SK-N-SH (cell line): ENCODE results near the gene PPIF. TPM values are rescaled to one million over a fixed set of nuclear protein-coding genes. Genes with fewer than 3 reads are reported as not detected.

ENCODE experiments used
- CTCF ChIA-PET: fragments of 300-600, 350-600 bp; formaldehyde crosslinking; extraction: SDS; loops from one replicate; lab custom pipeline; 2021; lab: Yijun Ruan, JAX
- POLR2A ChIA-PET: fragments of 350-600 bp; sonication (Branson Sonifier 250); formaldehyde crosslinking; extraction: SDS; loops from one replicate; lab custom pipeline; 2020; ENCODE audit warnings: antibody characterized with exemption, inconsistent platforms; lab: Yijun Ruan, JAX
- DNase-seq: peaks from one replicate; pipeline ENCODE4 v3.0.0; 2012
- H2AFZ ChIP-seq: fragments of 200-600 bp; sonication (generic); 2 replicates; pipeline ENCODE4 v1.8.1; 2016; ENCODE audit warnings: antibody characterized with exemption, mild to moderate bottlenecking, low read depth
- H3F3A ChIP-seq: fragments of 200-600 bp; sonication (generic); replicated peaks from 2 replicates; pipeline ENCODE3; 2016; ENCODE audit warnings: antibody characterized with exemption, mild to moderate bottlenecking; ENCODE audit not compliant: insufficient read depth
- H3K27ac ChIP-seq, 2 experiments: fragments of 200-500 bp in 1 of 2; fragments of 200-600 bp in 1 of 2; sonication (Bioruptor generic) in 1 of 2; sonication (generic), shearing (Covaris generic) in 1 of 2; 2 replicates each; pipeline versions ENCODE4 v1.5.1 to v1.6.1; 2014 to 2016; ENCODE audit warnings: low read depth in 2 of 2, inconsistent platforms in 1 of 2, low read length in 1 of 2, mild to moderate bottlenecking in 1 of 2, mixed read lengths in 1 of 2
- H3K27me3 ChIP-seq: fragments of 200-600 bp; sonication (generic), shearing (Covaris generic); 2 replicates; pipeline ENCODE4 v1.6.1; 2016; ENCODE audit warnings: mixed run types; ENCODE audit not compliant: insufficient read depth
- H3K36me3 ChIP-seq, 2 experiments: fragments of 200-500 bp in 1 of 2; fragments of 200-600 bp in 1 of 2; sonication (Bioruptor generic) in 1 of 2; sonication (generic) in 1 of 2; replicated peaks in 1 of 2; 2 replicates each; pipeline versions ENCODE3 to v1.5.1; 2014 to 2016; ENCODE audit warnings: low read length in 1 of 2, mild to moderate bottlenecking in 1 of 2; ENCODE audit not compliant: insufficient read depth in 2 of 2, control insufficient read depth in 1 of 2
- H3K4me1 ChIP-seq, 2 experiments: fragments of 200-500 bp in 1 of 2; fragments of 200-600 bp in 1 of 2; sonication (Bioruptor generic) in 1 of 2; sonication (generic), shearing (Covaris generic) in 1 of 2; 2 replicates each; pipeline versions ENCODE4 v1.5.1 to v1.6.1; 2014 to 2016; ENCODE audit warnings: low read depth in 1 of 2, low read length in 1 of 2, mixed run types in 1 of 2; ENCODE audit not compliant: insufficient read depth in 2 of 2, control insufficient read depth in 1 of 2
- H3K4me2 ChIP-seq: fragments of 200-600 bp; sonication (generic), shearing (Covaris generic); 2 replicates; pipeline ENCODE4 v1.6.1; 2017; ENCODE audit warnings: mixed run types
- H3K4me3 ChIP-seq, 2 experiments: fragments of 200-500 bp in 1 of 2; fragments of 200-600 bp in 1 of 2; sonication (Bioruptor generic) in 1 of 2; sonication (generic), shearing (Covaris generic) in 1 of 2; 2 replicates each; pipeline versions ENCODE4 v1.5.1 to v1.8.1; 2014 to 2016; ENCODE audit warnings: low read depth in 2 of 2, inconsistent platforms in 1 of 2, low read length in 1 of 2, mild to moderate bottlenecking in 1 of 2, mixed read lengths in 1 of 2, moderate library complexity in 1 of 2
- H3K79me2 ChIP-seq: fragments of 200-600 bp; sonication (generic); 2 replicates; pipeline ENCODE4 v1.8.1; 2017; ENCODE audit warnings: mild to moderate bottlenecking; ENCODE audit not compliant: insufficient read depth
- H3K9ac ChIP-seq: fragments of 200-600 bp; sonication (generic); 2 replicates; pipeline ENCODE4 v1.6.1; 2017; ENCODE audit warnings: mixed run types
- H3K9me2 ChIP-seq: fragments of 200-600 bp; sonication (generic); 2 replicates; pipeline ENCODE4 v1.6.1; 2017; ENCODE audit warnings: mixed run types
- H3K9me3 ChIP-seq: fragments of 200-600 bp; sonication (generic); 2 replicates; pipeline ENCODE4 v1.6.1; 2017; ENCODE audit warnings: mixed run types, mild to moderate bottlenecking, moderate library complexity
- H4K20me1 ChIP-seq: fragments of 200-600 bp; sonication (generic); 2 replicates; pipeline ENCODE4 v1.6.1; 2017; ENCODE audit warnings: mild to moderate bottlenecking, mixed run types; ENCODE audit not compliant: insufficient read depth
- ELF1 ChIP-seq: IDR thresholded peaks from 2 replicates; pipeline ENCODE4 v1.4.0; 2012
- EP300 ChIP-seq, 2 experiments: IDR thresholded peaks; 2 replicates each; pipeline versions ENCODE4 v1.4.0 to v1.6.1; 2012; ENCODE audit warnings: borderline replicate concordance in 1 of 2, low read depth in 1 of 2, low read length in 1 of 2
- EZH2phosphoT487 ChIP-seq: fragments of 200-600 bp; sonication (generic); IDR thresholded peaks from 2 replicates; pipeline ENCODE4 v1.6.1; 2017; ENCODE audit warnings: low read depth, mixed run types, mild to moderate bottlenecking, antibody characterized with exemption, moderate library complexity, borderline replicate concordance
- FOXJ3 ChIP-seq: sonication (generic); formaldehyde crosslinking; IDR thresholded peaks from 2 replicates; pipeline ENCODE4 v1.5.1; 2020; ENCODE audit warnings: mild to moderate bottlenecking, missing genetic modification reagents
- FOXM1 ChIP-seq: IDR thresholded peaks from 2 replicates; pipeline ENCODE4 v1.4.0; 2012; ENCODE audit warnings: low read depth, mild to moderate bottlenecking
- GATA2 ChIP-seq: sonication (generic); formaldehyde crosslinking; IDR thresholded peaks from 2 replicates; pipeline ENCODE4 v1.5.0; 2020; ENCODE audit warnings: mild to moderate bottlenecking, missing genetic modification reagents
- JUND ChIP-seq: IDR thresholded peaks from 2 replicates; pipeline ENCODE4 v1.4.0; 2012
- MAX ChIP-seq: IDR thresholded peaks from 2 replicates; pipeline ENCODE4 v1.4.0; 2012; ENCODE audit warnings: low read depth
- MEF2A ChIP-seq: IDR thresholded peaks from 2 replicates; pipeline ENCODE4 v1.4.0; 2012; ENCODE audit warnings: low read depth, borderline replicate concordance
- POLR2AphosphoS5 ChIP-seq: IDR thresholded peaks from 2 replicates; pipeline ENCODE4 v1.6.1; 2012; ENCODE audit warnings: low read depth, low read length
- RAD21 ChIP-seq: IDR thresholded peaks from 2 replicates; pipeline ENCODE4 v1.6.1; 2012; ENCODE audit warnings: mild to moderate bottlenecking, low read length
- RCOR1 ChIP-seq: fragments of 150-350 bp; IDR thresholded peaks from 2 replicates; pipeline ENCODE4 v1.6.1; 2017; ENCODE audit warnings: antibody characterized with exemption, low read length
- RFX5 ChIP-seq: IDR thresholded peaks from 2 replicates; pipeline ENCODE4 v1.6.1; 2012; ENCODE audit warnings: mild to moderate bottlenecking, improper control_type of control experiment, low read length
- SIN3A ChIP-seq: IDR thresholded peaks from 2 replicates; pipeline ENCODE4 v1.6.1; 2012; ENCODE audit warnings: low read depth, mild to moderate bottlenecking, low read length, moderate library complexity, borderline replicate concordance
- SMC3 ChIP-seq: IDR thresholded peaks from 2 replicates; pipeline ENCODE4 v1.6.1; 2012; ENCODE audit warnings: low read depth, low read length, improper control_type of control experiment
- TCF12 ChIP-seq: IDR thresholded peaks from 2 replicates; pipeline ENCODE4 v1.4.0; 2012
- YY1 ChIP-seq: IDR thresholded peaks from 2 replicates; pipeline ENCODE4 v1.4.0; 2012; ENCODE audit warnings: low read depth, mild to moderate bottlenecking
- WGBS: methylation state at CpG from one replicate; pipeline ENCODE4 v1.1.6; 2017; ENCODE audit warnings: low lambda C conversion rate; 5-methylcytosine and 5-hydroxymethylcytosine counted together
- polyA plus RNA-seq, 3 experiments: library from polyadenylated mRNA; depleted of rRNA; stranded (reverse); fragments of >200 nt; gene quantifications; 2 replicates each; pipeline ENCODE4 v1.2.3, GENCODE V29; 2012
- TF ChIP-seq, protein P1 (sequence below): IDR thresholded peaks from 2 replicates; pipeline ENCODE4; 2012
- TF ChIP-seq, protein P2 (sequence below): IDR thresholded peaks from 2 replicates; pipeline ENCODE4 v1.6.1; 2012; ENCODE audit warnings: mild to moderate bottlenecking, low read depth, low read length, moderate library complexity
- TF ChIP-seq, protein P3 (sequence below): fragments of 150-350 bp; IDR thresholded peaks from 2 replicates; pipeline ENCODE4 v1.6.1; 2017; ENCODE audit warnings: antibody characterized with exemption, low read length, low read depth, borderline replicate concordance

The PPIF gene
- polyA plus RNA-seq, 1 of the 3 experiments (the other 2 are of a cell fraction) = 85.9 TPM

GRCh38 chr10:79359816-79360498 is 12.7 kb downstream of the PPIF start:
- ChIA-PET POLR2A (no interaction called here), CTCF (interaction anchor here (0.6 to 2.7 kb wide), 3 partner anchors 12 to 30 kb away, joined by 3 to 13 read pairs (median 3); no protein-coding TSS in a partner anchor)
- no peaks in the 10 kb centered on the region for H3K4me1 ChIP-seq

More at GRCh38 chr10:79359816-79360498, 12.7 kb downstream of the PPIF start:
- Histone ChIP-seq H3K9me3 (peaks cover 8% of the 10 kb centered on the region; the same call in 1 of the 2 replicates), H3K4me2 (no peak overlapping the region), H3K36me3 (peaks cover 4 to 6% of the 10 kb centered on the region in 2 experiments), H2AFZ (no peak overlapping the region), H3F3A (peaks cover 29% of the 10 kb centered on the region), H3K4me3 (no peak overlapping the region), H3K9me2 (no peaks in the 10 kb centered on the region), H3K27me3 (no peaks in the 10 kb centered on the region), H3K79me2 (no peaks in the 10 kb centered on the region), H3K9ac (no peak overlapping the region), H4K20me1 (no peaks in the 10 kb centered on the region), H3K27ac (no peak overlapping the region)
- TF ChIP-seq TCF12 (no peak), FOXM1 (no peak), JUND (no peak), RCOR1 (no peak), GATA2 (CRISPR knock-in tag) (no peak), RAD21 (no peak), MEF2A (no peak), YY1 (no peak), SMC3 (no peak), RFX5 (no peak), FOXJ3 (CRISPR knock-in tag) (no peak), EZH2phosphoT487 (no peak), SIN3A (no peak), ELF1 (no peak), POLR2AphosphoS5 (no peak), EP300 (IDR thresholded peaks at IDR 0.05; ENCODE audit: borderline replicate concordance in 1 of 2, low read depth in 1 of 2, low read length in 1 of 2) (no peak), MAX (no peak)
- TF ChIP-seq, protein P1, sequence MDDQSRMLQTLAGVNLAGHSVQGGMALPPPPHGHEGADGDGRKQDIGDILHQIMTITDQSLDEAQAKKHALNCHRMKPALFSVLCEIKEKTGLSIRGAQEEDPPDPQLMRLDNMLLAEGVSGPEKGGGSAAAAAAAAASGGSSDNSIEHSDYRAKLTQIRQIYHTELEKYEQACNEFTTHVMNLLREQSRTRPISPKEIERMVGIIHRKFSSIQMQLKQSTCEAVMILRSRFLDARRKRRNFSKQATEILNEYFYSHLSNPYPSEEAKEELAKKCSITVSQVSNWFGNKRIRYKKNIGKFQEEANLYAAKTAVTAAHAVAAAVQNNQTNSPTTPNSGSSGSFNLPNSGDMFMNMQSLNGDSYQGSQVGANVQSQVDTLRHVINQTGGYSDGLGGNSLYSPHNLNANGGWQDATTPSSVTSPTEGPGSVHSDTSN = no peak
- TF ChIP-seq, protein P2, sequence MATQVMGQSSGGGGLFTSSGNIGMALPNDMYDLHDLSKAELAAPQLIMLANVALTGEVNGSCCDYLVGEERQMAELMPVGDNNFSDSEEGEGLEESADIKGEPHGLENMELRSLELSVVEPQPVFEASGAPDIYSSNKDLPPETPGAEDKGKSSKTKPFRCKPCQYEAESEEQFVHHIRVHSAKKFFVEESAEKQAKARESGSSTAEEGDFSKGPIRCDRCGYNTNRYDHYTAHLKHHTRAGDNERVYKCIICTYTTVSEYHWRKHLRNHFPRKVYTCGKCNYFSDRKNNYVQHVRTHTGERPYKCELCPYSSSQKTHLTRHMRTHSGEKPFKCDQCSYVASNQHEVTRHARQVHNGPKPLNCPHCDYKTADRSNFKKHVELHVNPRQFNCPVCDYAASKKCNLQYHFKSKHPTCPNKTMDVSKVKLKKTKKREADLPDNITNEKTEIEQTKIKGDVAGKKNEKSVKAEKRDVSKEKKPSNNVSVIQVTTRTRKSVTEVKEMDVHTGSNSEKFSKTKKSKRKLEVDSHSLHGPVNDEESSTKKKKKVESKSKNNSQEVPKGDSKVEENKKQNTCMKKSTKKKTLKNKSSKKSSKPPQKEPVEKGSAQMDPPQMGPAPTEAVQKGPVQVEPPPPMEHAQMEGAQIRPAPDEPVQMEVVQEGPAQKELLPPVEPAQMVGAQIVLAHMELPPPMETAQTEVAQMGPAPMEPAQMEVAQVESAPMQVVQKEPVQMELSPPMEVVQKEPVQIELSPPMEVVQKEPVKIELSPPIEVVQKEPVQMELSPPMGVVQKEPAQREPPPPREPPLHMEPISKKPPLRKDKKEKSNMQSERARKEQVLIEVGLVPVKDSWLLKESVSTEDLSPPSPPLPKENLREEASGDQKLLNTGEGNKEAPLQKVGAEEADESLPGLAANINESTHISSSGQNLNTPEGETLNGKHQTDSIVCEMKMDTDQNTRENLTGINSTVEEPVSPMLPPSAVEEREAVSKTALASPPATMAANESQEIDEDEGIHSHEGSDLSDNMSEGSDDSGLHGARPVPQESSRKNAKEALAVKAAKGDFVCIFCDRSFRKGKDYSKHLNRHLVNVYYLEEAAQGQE = no peak
- TF ChIP-seq, protein P3, sequence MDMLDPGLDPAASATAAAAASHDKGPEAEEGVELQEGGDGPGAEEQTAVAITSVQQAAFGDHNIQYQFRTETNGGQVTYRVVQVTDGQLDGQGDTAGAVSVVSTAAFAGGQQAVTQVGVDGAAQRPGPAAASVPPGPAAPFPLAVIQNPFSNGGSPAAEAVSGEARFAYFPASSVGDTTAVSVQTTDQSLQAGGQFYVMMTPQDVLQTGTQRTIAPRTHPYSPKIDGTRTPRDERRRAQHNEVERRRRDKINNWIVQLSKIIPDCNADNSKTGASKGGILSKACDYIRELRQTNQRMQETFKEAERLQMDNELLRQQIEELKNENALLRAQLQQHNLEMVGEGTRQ = no peak
- DNase-seq = no peak
- 91% methylated on average over 6 of the region's 6 CpGs for WGBS
